A549 (cell line): ENCODE measurements around the gene JPH2. TPM values are rescaled to one million over a fixed set of nuclear protein-coding genes. Genes with fewer than 3 reads are reported as not detected.
A peak's percentile ranks its signal among the peaks of the same experiment; 100 is the strongest.
"Not testable (repeated sequence)": the region's sequence is repeated elsewhere in the genome, so short reads cannot be mapped to it uniquely, and the experiment has no call there.

Experiments used
- ATAC-seq, 2 experiments: fragments of 200-7000 bp in 1 of 2; fragments of >200 bp in 1 of 2; cut with Nextera tagmentation in 1 of 2; cut with Tn5 transposase in 1 of 2; 3 replicates each; pipeline versions ENCODE4 v1.8.0 to v1.9.1; 2018 to 2020; ENCODE audit warnings: mild to moderate bottlenecking in 1 of 2, moderate library complexity in 1 of 2
- CTCF ChIA-PET: fragments of 300-600 bp; sonication (Branson Sonifier 250); formaldehyde crosslinking; extraction: SDS; loops from one replicate; lab custom pipeline; 2021; ENCODE audit warnings: antibody characterized with exemption, inconsistent platforms; lab: Yijun Ruan, JAX
- POLR2A ChIA-PET: fragments of 350-600 bp; formaldehyde crosslinking; extraction: SDS; loops from one replicate; lab custom pipeline; 2021; ENCODE audit warnings: antibody characterized with exemption, inconsistent platforms; lab: Yijun Ruan, JAX
- DNase-seq, 2 experiments: peaks; one replicate each; pipeline versions ENCODE4 v3.0.0 to v3.0.0-alpha.2; 2011 to 2016; ENCODE audit warnings: low read depth in 1 of 2, low spot score in 1 of 2
- FAIRE-seq: peaks from 2 replicates; lab custom pipeline; 2011; peaks lifted over from hg19 to GRCh38; lab: Jason Lieb, UNC
- H3K27ac ChIP-seq, 2 experiments: fragments of >200 bp; sonication (Bioruptor Twin); formaldehyde crosslinking; 3 replicates each; pipeline ENCODE4 v1.5.1; 2016 to 2017
- H3K4me1 ChIP-seq: fragments of >200 bp; sonication (Bioruptor Twin); formaldehyde crosslinking; 3 replicates; pipeline ENCODE4 v1.6.1; 2016
- H3K4me2 ChIP-seq: fragments of >200 bp; sonication (Bioruptor Twin); formaldehyde crosslinking; 3 replicates; pipeline ENCODE4 v1.6.1; 2016
- H3K4me3 ChIP-seq: fragments of >200 bp; sonication (Bioruptor Twin); formaldehyde crosslinking; 3 replicates; pipeline ENCODE4 v1.5.1; 2016
- H3K9me3 ChIP-seq: fragments of >200 bp; sonication (Bioruptor Twin); formaldehyde crosslinking; 3 replicates; pipeline ENCODE4 v1.6.1; 2016
- BCL3 ChIP-seq: fragments of >200 bp; sonication (Bioruptor Twin); formaldehyde crosslinking; IDR thresholded peaks from 3 replicates; pipeline ENCODE4 v1.6.1; 2016
- BHLHE40 ChIP-seq: IDR thresholded peaks from 2 replicates; pipeline ENCODE4 v1.6.1; 2012; ENCODE audit warnings: low read depth, low read length, inconsistent platforms
- CBX8 ChIP-seq: fragments of 200-600 bp; sonication (generic); IDR thresholded peaks from 2 replicates; pipeline ENCODE4 v1.6.1; 2016
- CHD2 ChIP-seq: fragments of 150-350 bp; IDR thresholded peaks from 2 replicates; pipeline ENCODE4 v1.6.1; 2014; ENCODE audit warnings: low read length; ENCODE audit not compliant: partially characterized antibody
- EP300 ChIP-seq, 2 experiments: fragments of >200 bp; sonication (Bioruptor Twin); formaldehyde crosslinking; IDR thresholded peaks; 2 replicates in 1 of 2; 3 replicates in 1 of 2; pipeline ENCODE4 v1.6.1; 2016 to 2017
- ESRRA ChIP-seq: fragments of 150-350 bp; IDR thresholded peaks from 2 replicates; pipeline ENCODE4 v1.6.1; 2014; ENCODE audit warnings: mild to moderate bottlenecking, low read length, borderline replicate concordance
- FOSB ChIP-seq: fragments of 250-450 bp; sonication (Bioruptor Pico); IDR thresholded peaks from 2 replicates; pipeline ENCODE4 v1.5.0; 2020; ENCODE audit warnings: mild to moderate bottlenecking, moderate library complexity
- FOSL2 ChIP-seq, 2 experiments: fragments of 450-650 bp in 1 of 2; fragments of >200 bp in 1 of 2; sonication (Bioruptor Twin) in 1 of 2; formaldehyde crosslinking; IDR thresholded peaks; 2 replicates each; pipeline versions ENCODE4 v1.5.0 to v1.6.1; 2016 to 2020; ENCODE audit warnings: mild to moderate bottlenecking in 1 of 2, moderate library complexity in 1 of 2
- GATA3 ChIP-seq: IDR thresholded peaks from 2 replicates; pipeline ENCODE4 v1.6.1; 2012; ENCODE audit warnings: borderline replicate concordance
- HDAC2 ChIP-seq: fragments of 200-600 bp; sonication (generic); IDR thresholded peaks from 2 replicates; pipeline ENCODE4 v1.6.1; 2016
- HES2 ChIP-seq: fragments of >200 bp; sonication (Bioruptor Twin); formaldehyde crosslinking; IDR thresholded peaks from 2 replicates; pipeline ENCODE4 v1.6.1; 2016
- HMGXB4 ChIP-seq: fragments of 250-450 bp; sonication (Bioruptor Pico); IDR thresholded peaks from 2 replicates; pipeline ENCODE4 v1.5.0; 2021; ENCODE audit warnings: mild to moderate bottlenecking, moderate library complexity, borderline replicate concordance
- HOXA7 ChIP-seq: fragments of 250-450 bp; sonication (Bioruptor Pico); IDR thresholded peaks from 2 replicates; pipeline ENCODE4 v1.5.0; 2020; ENCODE audit warnings: mild to moderate bottlenecking, moderate library complexity
- HOXB13 ChIP-seq: fragments of 250-450 bp; sonication (Bioruptor Pico); IDR thresholded peaks from 2 replicates; pipeline ENCODE4 v1.5.0; 2020; ENCODE audit warnings: low read depth, mild to moderate bottlenecking, moderate library complexity
- JUN ChIP-seq, 2 experiments: fragments of >200 bp; sonication (Bioruptor Twin); formaldehyde crosslinking; IDR thresholded peaks; 2 replicates in 1 of 2; 3 replicates in 1 of 2; pipeline ENCODE4 v1.6.1; 2016 to 2017
- KDM1A ChIP-seq: fragments of 200-600 bp; sonication (generic); IDR thresholded peaks from 2 replicates; pipeline ENCODE4 v1.6.1; 2016; ENCODE audit warnings: low read depth, mild to moderate bottlenecking
- MAFK ChIP-seq: fragments of 450-650 bp; IDR thresholded peaks from 2 replicates; pipeline ENCODE4 v1.6.1; 2014; ENCODE audit not compliant: partially characterized antibody
- MYC ChIP-seq: IDR thresholded peaks from 2 replicates; pipeline ENCODE4 v1.6.1; 2012; ENCODE audit warnings: mild to moderate bottlenecking, inconsistent platforms, low read length, improper control_type of control experiment, borderline replicate concordance
- NPAS2 ChIP-seq: fragments of 250-450 bp; sonication (Bioruptor Pico); IDR thresholded peaks from 2 replicates; pipeline ENCODE4 v1.8.0; 2022; ENCODE audit warnings: mild to moderate bottlenecking, moderate library complexity, borderline replicate concordance
- PHF8 ChIP-seq: fragments of 200-600 bp; sonication (generic); IDR thresholded peaks from 2 replicates; pipeline ENCODE4 v1.6.1; 2016; ENCODE audit warnings: low read depth, mild to moderate bottlenecking, antibody characterized with exemption, moderate library complexity, borderline replicate concordance
- RAD21 ChIP-seq, 2 experiments: fragments of >200 bp in 1 of 2; sonication (Bioruptor Twin) in 1 of 2; formaldehyde crosslinking in 1 of 2; IDR thresholded peaks in 1 of 2; conservative IDR thresholded peaks in 1 of 2; 2 replicates in 1 of 2; 3 replicates in 1 of 2; pipeline ENCODE4 v1.6.1; 2012 to 2018; ENCODE audit warnings: inconsistent platforms in 1 of 2
- RCOR1 ChIP-seq: fragments of 150-350 bp; IDR thresholded peaks from 2 replicates; pipeline ENCODE4 v1.6.1; 2014; ENCODE audit warnings: antibody characterized with exemption, low read length, low read depth
- USF2 ChIP-seq: fragments of 450-650 bp; IDR thresholded peaks from 2 replicates; pipeline ENCODE4 v1.6.1; 2014; ENCODE audit warnings: antibody characterized with exemption
- ZFP36 ChIP-seq: fragments of 450-650 bp; IDR thresholded peaks from 2 replicates; pipeline ENCODE4 v1.6.1; 2014; ENCODE audit warnings: borderline replicate concordance; ENCODE audit not compliant: partially characterized antibody
- ZSCAN20 ChIP-seq: fragments of 250-450 bp; sonication (Bioruptor Pico); IDR thresholded peaks from 2 replicates; pipeline ENCODE4 v1.8.0; 2022; ENCODE audit warnings: mild to moderate bottlenecking, moderate library complexity
- WGBS: methylation state at CpG from one replicate; pipeline ENCODE4 v1.1.6; 2017; ENCODE audit errors: missing lambda C conversion rate; 5-methylcytosine and 5-hydroxymethylcytosine counted together
- polyA plus RNA-seq, 4 experiments: library from polyadenylated mRNA; depleted of rRNA in 3 of 4; stranded (reverse); fragments of >200 nt; fragmentation: RNase III in 1 of 4; extraction: RNeasy Plus Mini Kit Qiagen cat#74134 plus additional on column Dnase treatment in 1 of 4; gene quantifications; 2 replicates in 3 of 4; 3 replicates in 1 of 4; pipeline ENCODE4 v1.2.3, GENCODE V29; 2011 to 2017

JPH2 gene
- polyA plus RNA-seq, 2 of the 4 experiments (the other 2 are of a cell fraction), result 0.83 to 3.3 TPM

- 66% methylated on average over 6 of the region's 6 CpGs for WGBS
- H3K27ac ChIP-seq, result no peak overlapping the region
- H3K4me3 ChIP-seq, result no peak overlapping the region
- peaks cover 10% of the 10 kb centered on the region for H3K4me1 ChIP-seq
- no peak overlapping the region for H3K4me2 ChIP-seq
- ATAC-seq (no peak), DNase-seq (no peak), FAIRE-seq (no peak)
- H3K9me3 ChIP-seq, result no peaks in the 10 kb centered on the region
- TF ChIP-seq RAD21 (conservative IDR thresholded peaks at IDR 0.05 in 1 of 2, IDR thresholded peaks at IDR 0.05 in 1 of 2) (no peak), USF2 (no peak), CHD2 (no peak), BHLHE40 (no peak), ESRRA (no peak), MAFK (no peak), ZSCAN20 (no peak), NPAS2 (CRISPR knock-in tag) (no peak), CBX8 (no peak), FOSL2 (IDR thresholded peaks at IDR 0.05) (no peak), FOSL2 (CRISPR knock-in tag; IDR thresholded peaks at IDR 0.05) (no peak), HOXA7 (no peak)
- ChIA-PET CTCF (interaction anchor here (0.6 to 9.4 kb wide), 5 partner anchors 13 to 238 kb away, joined by 3 to 96 read pairs (median 3); no protein-coding TSS in a partner anchor), POLR2A (no interaction called here)
These were observed 46.5 kb upstream of the JPH2 start for GRCh38 chr20:44233436-44234016.

- POLR2A ChIA-PET, result not testable (repeated sequence)
- CTCF ChIA-PET, result interaction anchor here (1.3 to 9.4 kb wide), 3 partner anchors 13 to 239 kb away, joined by 3 to 96 read pairs (median 6); partner anchors contain the start of gene FITM2
- 91% methylated on average over 4 of the region's 4 CpGs for WGBS
These were observed 45.5 kb upstream of the JPH2 start for GRCh38 chr20:44232469-44232856.

GRCh38 chr20:44231713-44232468 is 44.9 kb upstream of the JPH2 start:
- Histone ChIP-seq H3K4me3 (no peak overlapping the region), H3K9me3 (no peaks in the 10 kb centered on the region), H3K4me1 (peaks cover 10% of the 10 kb centered on the region), H3K4me2 (no peak overlapping the region), H3K27ac (no peak overlapping the region)
- FAIRE-seq (no peak), DNase-seq (peak in 1 of 2 experiments; percentile 21), ATAC-seq (peak; percentile 47 to 50; a peak in 4 of 6 replicates)
- CTCF ChIA-PET, result interaction anchor here (0.6 to 9.4 kb wide), 3 partner anchors 13 to 229 kb away, joined by 3 to 96 read pairs (median 6); partner anchors contain the start of gene FITM2
- 83% methylated on average over 10 of the region's 10 CpGs for WGBS
- TF ChIP-seq HOXA7, result no peak
- no peak for TF ChIP-seq HMGXB4 (CRISPR knock-in tag)
- TF ChIP-seq HDAC2, result no peak
- TF ChIP-seq RCOR1, result no peak
- no peak for TF ChIP-seq RAD21 (conservative IDR thresholded peaks at IDR 0.05 in 1 of 2, IDR thresholded peaks at IDR 0.05 in 1 of 2)
- no peak for TF ChIP-seq FOSB (CRISPR knock-in tag)
- TF ChIP-seq HES2, result no peak
- TF ChIP-seq USF2, result no peak
- no peak for TF ChIP-seq KDM1A
- no peak for TF ChIP-seq PHF8
- no peak for TF ChIP-seq BCL3
- no peak for TF ChIP-seq JUN (IDR thresholded peaks at IDR 0.05)
- TF ChIP-seq EP300 (IDR thresholded peaks at IDR 0.05), result no peak
- no peak for TF ChIP-seq HOXB13 (CRISPR knock-in tag)
- TF ChIP-seq BHLHE40, result no peak
- no peak for TF ChIP-seq MYC
- no peak for TF ChIP-seq ZFP36
- no peak for TF ChIP-seq GATA3
- POLR2A ChIA-PET, result no interaction called here

More at GRCh38 chr20:44232469-44232856, 45.5 kb upstream of the JPH2 start:
- not testable (repeated sequence) for DNase-seq, H3K4me3 ChIP-seq, H3K4me2 ChIP-seq, H3K27ac ChIP-seq, FAIRE-seq, H3K4me1 ChIP-seq, H3K9me3 ChIP-seq, ATAC-seq
